ENCODE measurements around the gene NUP98.
"Not testable (repeated sequence)": the region's sequence is repeated elsewhere in the genome, so short reads cannot be mapped to it uniquely, and the experiment has no call there.

Gene NUP98

GRCh38 chr11:3795131-3796001, 2.0 kb downstream of the NUP98 start:
- Mint-ChIP-seq H3K27ac (peak overlapping the region; percentile 93), H3K4me3 (peak overlapping the region; percentile 99), H3K4me1 (peaks cover 53% of the 10 kb centered on the region), H3K9me3 (no peaks in the 10 kb centered on the region), H3K36me3 (peaks cover 10% of the 10 kb centered on the region), H3K27me3 (no peaks in the 10 kb centered on the region)

GRCh38 chr11:3794387-3794786, 3.0 kb downstream of the NUP98 start:
- not testable (repeated sequence) for H3K9me3 Mint-ChIP-seq, H3K36me3 Mint-ChIP-seq, H3K27ac Mint-ChIP-seq, H3K27me3 Mint-ChIP-seq
- peaks cover 61% of the 10 kb centered on the region for H3K4me1 Mint-ChIP-seq
- H3K4me3 Mint-ChIP-seq = peak overlapping the region; percentile 44

GRCh38 chr11:3786781-3787428, 10.4 kb downstream of the NUP98 start:
- Mint-ChIP-seq H3K4me3 (peak overlapping the region; percentile 12), H3K36me3 (peaks cover 10% of the 10 kb centered on the region), H3K27ac (peak overlapping the region; percentile 85), H3K9me3 (no peaks in the 10 kb centered on the region), H3K27me3 (no peaks in the 10 kb centered on the region), H3K4me1 (peaks cover 78% of the 10 kb centered on the region)

- peaks cover 69% of the 10 kb centered on the region for H3K4me1 Mint-ChIP-seq
- H3K4me3 Mint-ChIP-seq = peak overlapping the region; percentile 26
- H3K36me3 Mint-ChIP-seq = peaks cover 18% of the 10 kb centered on the region
- no peaks in the 10 kb centered on the region for H3K27me3 Mint-ChIP-seq
- H3K27ac Mint-ChIP-seq = peak overlapping the region; percentile 65
- no peaks in the 10 kb centered on the region for H3K9me3 Mint-ChIP-seq
These were observed 13.7 kb downstream of the NUP98 start for GRCh38 chr11:3783611-3784010.

- Mint-ChIP-seq H3K4me3 (no peak overlapping the region), H3K36me3 (peaks cover 23% of the 10 kb centered on the region), H3K9me3 (no peaks in the 10 kb centered on the region), H3K4me1 (peaks cover 66% of the 10 kb centered on the region), H3K27me3 (no peaks in the 10 kb centered on the region), H3K27ac (peak overlapping the region; percentile 8)
These were observed 14.4 kb downstream of the NUP98 start for GRCh38 chr11:3782963-3783362.

GRCh38 chr11:3781423-3781822, 15.9 kb downstream of the NUP98 start:
- H3K36me3 Mint-ChIP-seq = peaks cover 23% of the 10 kb centered on the region
- peak overlapping the region; percentile 47 for H3K27ac Mint-ChIP-seq

GRCh38 chr11:3775736-3776406, 21.5 kb downstream of the NUP98 start:
- Mint-ChIP-seq H3K27ac (no peak overlapping the region), H3K27me3 (no peaks in the 10 kb centered on the region), H3K36me3 (peaks cover 20% of the 10 kb centered on the region), H3K4me1 (no peaks in the 10 kb centered on the region), H3K9me3 (no peaks in the 10 kb centered on the region), H3K4me3 (no peak overlapping the region)

More at GRCh38 chr11:3781423-3781822, 15.9 kb downstream of the NUP98 start:
- no peaks in the 10 kb centered on the region for H3K27me3 Mint-ChIP-seq
- H3K9me3 Mint-ChIP-seq = no peaks in the 10 kb centered on the region
- H3K4me1 Mint-ChIP-seq = peaks cover 51% of the 10 kb centered on the region
- H3K4me3 Mint-ChIP-seq = peak overlapping the region; percentile 15

GRCh38 chr11:3773180-3773579, 24.2 kb downstream of the NUP98 start:
- peaks cover 3% of the 10 kb centered on the region for H3K4me1 Mint-ChIP-seq
- H3K4me3 Mint-ChIP-seq = no peak overlapping the region
- H3K27ac Mint-ChIP-seq = no peak overlapping the region
- H3K9me3 Mint-ChIP-seq = no peaks in the 10 kb centered on the region
- peaks cover 15% of the 10 kb centered on the region for H3K36me3 Mint-ChIP-seq
- H3K27me3 Mint-ChIP-seq = no peaks in the 10 kb centered on the region

GRCh38 chr11:3767536-3767935, 29.8 kb downstream of the NUP98 start:
- no peaks in the 10 kb centered on the region for H3K9me3 Mint-ChIP-seq
- no peak overlapping the region for H3K4me3 Mint-ChIP-seq
- H3K27me3 Mint-ChIP-seq = no peaks in the 10 kb centered on the region
- no peak overlapping the region for H3K27ac Mint-ChIP-seq
- H3K36me3 Mint-ChIP-seq = peaks cover 21% of the 10 kb centered on the region
- peaks cover 3% of the 10 kb centered on the region for H3K4me1 Mint-ChIP-seq

- not testable (repeated sequence) for H3K9me3 Mint-ChIP-seq, H3K4me1 Mint-ChIP-seq, H3K27ac Mint-ChIP-seq, H3K4me3 Mint-ChIP-seq, H3K27me3 Mint-ChIP-seq
- peaks cover 23% of the 10 kb centered on the region for H3K36me3 Mint-ChIP-seq
These were observed 30.5 kb downstream of the NUP98 start for GRCh38 chr11:3766836-3767235.

- H3K9me3 Mint-ChIP-seq = no peaks in the 10 kb centered on the region
- H3K4me3 Mint-ChIP-seq = no peak overlapping the region
- peaks cover 28% of the 10 kb centered on the region for H3K36me3 Mint-ChIP-seq
- H3K27me3 Mint-ChIP-seq = no peaks in the 10 kb centered on the region
- no peak overlapping the region for H3K27ac Mint-ChIP-seq
- peaks cover 3% of the 10 kb centered on the region for H3K4me1 Mint-ChIP-seq
These were observed 33.1 kb downstream of the NUP98 start for GRCh38 chr11:3764266-3764665.

- no peak overlapping the region for H3K27ac Mint-ChIP-seq
- H3K36me3 Mint-ChIP-seq = peaks cover 5% of the 10 kb centered on the region
These were observed 42.2 kb downstream of the NUP98 start for GRCh38 chr11:3755151-3755550.

GRCh38 chr11:3753110-3753509, 44.2 kb downstream of the NUP98 start:
- Mint-ChIP-seq H3K4me1 (no peaks in the 10 kb centered on the region), H3K9me3 (no peaks in the 10 kb centered on the region), H3K27ac (no peak overlapping the region), H3K27me3 (no peaks in the 10 kb centered on the region), H3K36me3 (peaks cover 2% of the 10 kb centered on the region), H3K4me3 (no peak overlapping the region)

More at GRCh38 chr11:3755151-3755550, 42.2 kb downstream of the NUP98 start:
- no peaks in the 10 kb centered on the region for H3K9me3 Mint-ChIP-seq
- no peaks in the 10 kb centered on the region for H3K27me3 Mint-ChIP-seq
- H3K4me3 Mint-ChIP-seq = no peak overlapping the region
- H3K4me1 Mint-ChIP-seq = no peaks in the 10 kb centered on the region

- Mint-ChIP-seq H3K27me3 (no peaks in the 10 kb centered on the region), H3K4me3 (no peak overlapping the region), H3K36me3 (peaks cover 2% of the 10 kb centered on the region), H3K9me3 (no peaks in the 10 kb centered on the region), H3K27ac (no peak overlapping the region), H3K4me1 (peaks cover 8% of the 10 kb centered on the region)
These were observed 49.6 kb downstream of the NUP98 start for GRCh38 chr11:3747704-3748103.

GRCh38 chr11:3745161-3745560, 52.2 kb downstream of the NUP98 start:
- Mint-ChIP-seq H3K36me3 (peaks cover 9% of the 10 kb centered on the region), H3K4me1 (peaks cover 8% of the 10 kb centered on the region), H3K9me3 (no peaks in the 10 kb centered on the region), H3K4me3 (no peak overlapping the region), H3K27me3 (no peaks in the 10 kb centered on the region), H3K27ac (no peak overlapping the region)

- peaks cover 18% of the 10 kb centered on the region for H3K36me3 Mint-ChIP-seq
- no peaks in the 10 kb centered on the region for H3K9me3 Mint-ChIP-seq
- H3K4me1 Mint-ChIP-seq = peaks cover 2% of the 10 kb centered on the region
- H3K4me3 Mint-ChIP-seq = no peak overlapping the region
- no peaks in the 10 kb centered on the region for H3K27me3 Mint-ChIP-seq
- H3K27ac Mint-ChIP-seq = no peak overlapping the region
These were observed 58.6 kb downstream of the NUP98 start for GRCh38 chr11:3738723-3739122.

Data from activated naive CD4-positive, alpha-beta T cell treated with anti-CD3 and anti-CD28 coated beads, Interleukin-2, amount 50 U/mL, for 24 hours (primary cell).